ENCODE measurements around the gene LMOD2.

Gene LMOD2

DNA sequence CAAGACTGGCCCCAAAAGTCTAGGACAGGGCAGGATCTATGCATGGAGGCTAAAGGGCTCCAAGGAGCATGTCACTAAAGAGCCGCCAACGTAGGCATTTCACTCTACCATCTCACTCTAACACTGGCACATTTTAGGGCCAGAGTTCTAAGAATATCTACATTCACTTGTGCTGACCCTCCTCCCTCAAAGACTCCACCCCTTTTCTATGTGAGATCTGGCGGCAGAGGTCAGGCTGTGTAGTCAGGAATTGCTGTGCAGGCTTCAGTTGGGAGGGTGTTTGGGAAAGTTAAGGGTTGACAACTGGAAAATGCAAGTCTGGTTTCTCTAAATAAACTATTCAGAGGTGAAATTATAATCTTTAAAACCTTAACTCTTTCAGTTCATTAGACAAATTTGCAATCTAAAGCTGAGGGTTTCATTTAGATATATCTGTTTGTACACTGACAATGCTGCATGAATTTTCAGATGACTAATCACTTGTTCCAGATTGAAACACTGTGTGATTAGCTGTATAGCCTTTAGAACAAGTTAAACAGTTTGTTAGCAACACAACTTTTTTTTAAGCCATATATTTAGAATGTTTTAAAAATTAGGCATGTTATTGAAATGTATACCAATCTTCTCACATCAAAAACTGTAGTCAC is 18.2 kb downstream of the LMOD2 start:
- no peak for DNase-seq (ENCODE audit: low read depth)

DNA sequence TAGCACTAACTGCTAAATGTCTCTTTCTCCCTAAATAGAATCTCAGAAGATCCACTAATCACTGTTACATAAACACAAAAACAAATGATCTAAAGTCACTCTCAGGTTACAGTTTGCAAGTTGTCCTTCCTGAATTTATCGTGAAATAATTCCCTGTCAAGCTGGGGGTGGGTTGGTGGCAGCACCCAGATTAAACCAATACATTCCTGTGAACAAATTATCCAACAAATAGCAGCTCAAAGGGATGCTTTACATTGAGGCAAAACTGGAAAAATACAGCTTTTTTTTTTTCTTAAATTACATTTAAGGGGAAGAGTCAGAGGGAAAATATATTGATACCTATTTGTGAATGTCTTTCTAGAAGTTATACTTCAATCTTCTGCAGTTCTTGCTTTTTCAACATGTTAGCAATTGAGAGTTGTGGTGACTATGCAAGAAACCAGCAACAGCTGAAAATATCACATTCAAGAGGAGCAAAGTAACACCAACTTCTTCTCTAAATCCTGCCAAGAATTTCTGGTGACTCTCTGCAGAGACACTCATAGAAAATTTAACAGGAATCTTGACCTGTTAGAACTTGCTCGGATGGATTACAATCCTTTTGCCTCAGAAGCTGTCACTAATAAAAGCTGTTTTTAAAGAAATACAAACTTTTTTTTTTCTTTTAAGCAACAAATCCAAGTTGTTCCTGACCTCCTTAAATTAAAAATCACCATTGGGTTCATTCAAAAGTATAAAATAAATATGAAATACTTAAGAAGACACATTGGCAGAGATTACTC is 18.9 kb downstream of the LMOD2 start:
- DNase-seq (ENCODE audit: low read depth) = peak; percentile 38

DNA sequence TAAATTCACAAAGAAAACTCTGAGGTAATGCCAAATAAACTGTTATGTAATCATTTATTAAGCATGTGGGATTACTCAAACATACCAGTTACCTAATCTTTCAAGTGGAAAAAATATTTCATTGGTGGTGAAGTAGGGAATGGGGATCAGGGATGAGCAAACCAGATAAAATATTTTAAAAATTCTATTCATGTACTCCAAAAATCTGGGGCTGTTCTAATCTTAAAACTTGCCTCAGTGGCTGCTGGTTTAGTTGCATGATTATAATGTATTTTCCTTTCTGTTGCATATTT is 19.5 kb downstream of the LMOD2 start:
- DNase-seq (ENCODE audit: low read depth) = peak; percentile 62

DNA sequence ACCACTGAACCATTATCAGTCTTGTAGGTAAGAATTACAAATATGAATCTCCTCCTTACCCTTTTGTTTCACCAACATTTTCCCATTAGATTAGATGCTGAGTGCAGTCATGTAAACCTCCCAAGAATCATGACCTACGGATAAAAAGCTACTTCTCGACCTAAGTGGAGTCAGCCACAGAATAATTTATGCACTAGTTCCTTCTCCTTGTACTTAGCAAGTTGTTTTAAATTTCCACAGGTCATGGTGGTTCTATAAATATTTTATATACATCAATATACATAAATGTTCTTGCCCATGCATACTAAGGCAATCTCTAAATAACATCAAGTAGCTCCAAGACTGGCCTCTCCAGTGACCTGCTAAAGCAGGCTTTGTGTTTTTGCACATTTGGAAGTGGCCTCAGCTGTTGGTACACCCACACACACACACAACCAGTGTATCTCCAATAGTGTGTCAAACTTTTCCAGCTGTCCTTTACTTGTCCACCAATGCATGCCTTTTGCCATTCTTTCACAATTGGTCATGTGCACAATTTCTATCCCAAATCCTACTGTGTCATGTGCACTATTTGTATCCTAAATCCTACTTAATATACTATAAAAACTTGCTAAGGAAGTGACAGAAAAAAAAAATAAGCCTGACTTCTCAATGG is 21.5 kb downstream of the LMOD2 start:
- DNase-seq (ENCODE audit: low read depth) = no peak

DNA sequence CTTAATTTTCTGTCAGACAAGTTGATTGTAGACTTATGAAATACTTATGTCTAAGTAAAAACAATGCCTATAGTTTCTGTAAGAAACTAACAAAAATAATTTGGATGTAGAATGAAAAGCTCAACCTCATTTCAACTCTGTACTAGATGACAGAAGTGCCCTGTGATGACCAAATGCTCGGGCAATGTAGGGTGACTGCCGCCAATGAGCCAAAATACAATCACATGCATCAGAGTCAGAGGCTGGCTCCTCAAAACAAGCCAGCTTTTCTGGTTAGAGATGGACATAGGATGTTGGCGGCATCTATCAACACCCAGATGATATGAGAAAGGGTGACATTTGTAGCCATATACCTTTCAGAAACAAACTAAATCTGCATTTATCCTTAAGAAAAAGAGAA is 23.9 kb downstream of the LMOD2 start:
- DNase-seq (ENCODE audit: low read depth) = no peak

DNA sequence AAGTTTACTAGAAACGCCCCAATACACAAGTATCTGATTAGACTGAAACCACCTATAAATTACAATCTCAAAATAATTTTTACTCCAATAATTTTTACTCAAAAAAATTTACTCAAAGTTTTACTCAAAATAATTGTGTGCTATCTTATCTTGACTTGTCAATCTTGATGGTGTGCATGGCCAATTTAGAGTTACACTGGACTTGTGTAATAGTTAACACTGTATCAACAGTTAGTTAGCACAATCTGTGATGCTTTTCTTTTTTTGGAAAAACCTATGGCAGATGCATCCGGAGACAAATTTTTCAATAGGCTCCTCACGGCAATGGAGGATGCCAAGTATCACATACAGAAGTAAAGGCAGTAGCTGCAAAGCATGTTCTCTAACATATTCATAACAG is 24.9 kb downstream of the LMOD2 start:
- no peak for DNase-seq (ENCODE audit: low read depth)

DNA sequence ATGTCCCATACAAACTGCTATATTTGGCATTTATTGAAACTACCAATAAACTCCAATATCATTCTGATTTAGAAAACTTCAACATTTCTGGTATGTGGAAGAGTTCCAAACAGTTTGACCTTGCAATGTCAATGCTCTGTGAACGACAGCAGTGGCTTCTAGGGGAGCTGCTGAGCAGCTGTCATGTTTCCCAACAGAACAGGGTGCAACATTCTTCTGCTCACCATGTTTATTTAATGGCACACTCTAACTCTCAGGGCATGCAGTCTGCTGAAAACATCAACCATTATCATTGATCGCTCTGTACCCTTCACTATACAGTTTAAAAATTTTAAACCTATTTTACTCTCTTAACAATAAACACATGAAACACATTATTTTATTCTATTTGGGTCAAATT is 25.9 kb downstream of the LMOD2 start:
- DNase-seq (ENCODE audit: low read depth) = no peak

DNA sequence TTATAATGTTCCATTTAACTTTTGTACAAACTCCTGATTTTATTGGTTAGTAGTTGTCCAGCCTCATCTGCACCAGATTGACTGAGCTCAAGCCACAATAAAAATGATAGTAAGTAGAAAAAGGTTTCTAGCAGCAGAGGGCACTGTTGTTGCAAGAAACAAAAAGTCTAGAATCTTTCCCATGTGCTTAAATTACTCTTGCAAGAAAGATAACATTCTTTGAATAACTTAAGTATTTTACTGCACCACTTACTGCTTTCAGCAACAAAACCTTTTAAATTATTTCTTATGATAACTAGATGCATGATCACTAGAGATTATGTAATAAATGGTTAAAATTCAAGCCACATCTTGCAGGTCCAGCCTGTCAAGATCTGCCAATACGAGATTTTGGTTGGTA is 27.0 kb downstream of the LMOD2 start:
- DNase-seq (ENCODE audit: low read depth) = peak; percentile 78

DNA sequence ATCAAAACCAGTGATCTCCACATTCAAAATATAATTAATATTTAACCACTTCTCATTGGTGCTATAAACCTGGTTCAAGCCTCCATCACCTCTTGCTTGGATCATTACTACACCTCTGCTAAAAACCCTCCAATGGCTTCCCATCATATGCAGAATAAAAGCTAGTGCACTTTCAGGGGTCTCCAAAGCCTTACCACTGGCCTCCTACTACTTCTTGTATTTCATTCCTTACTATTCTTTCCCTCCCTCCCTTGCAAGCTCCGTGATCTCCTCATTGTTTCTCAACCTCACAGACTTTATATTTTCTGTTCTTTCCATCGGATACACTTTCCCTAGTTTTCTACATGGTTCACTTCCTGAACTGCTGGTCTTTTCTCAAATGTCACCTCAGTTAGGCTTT is 31.5 kb downstream of the LMOD2 start:
- DNase-seq (ENCODE audit: low read depth) = no peak

DNA sequence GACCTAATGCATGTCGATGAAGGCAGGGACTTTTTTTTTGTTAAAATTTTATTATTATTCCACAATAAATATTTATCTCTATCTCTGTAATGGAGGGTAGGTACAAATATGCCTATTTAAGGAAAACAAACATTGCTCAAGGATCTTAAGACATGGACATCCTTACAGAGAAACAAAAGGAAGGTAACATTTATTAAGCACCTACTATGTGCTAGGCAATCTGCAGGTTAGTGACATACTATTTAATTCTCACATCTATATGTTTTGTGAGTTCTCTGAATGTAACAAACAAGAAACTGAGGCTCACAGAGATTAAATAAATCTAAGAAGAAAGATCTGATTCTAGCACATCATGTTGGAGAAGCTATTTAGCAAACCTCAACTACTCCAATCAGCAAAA is 32.1 kb downstream of the LMOD2 start:
- no peak for DNase-seq (ENCODE audit: low read depth)

DNA sequence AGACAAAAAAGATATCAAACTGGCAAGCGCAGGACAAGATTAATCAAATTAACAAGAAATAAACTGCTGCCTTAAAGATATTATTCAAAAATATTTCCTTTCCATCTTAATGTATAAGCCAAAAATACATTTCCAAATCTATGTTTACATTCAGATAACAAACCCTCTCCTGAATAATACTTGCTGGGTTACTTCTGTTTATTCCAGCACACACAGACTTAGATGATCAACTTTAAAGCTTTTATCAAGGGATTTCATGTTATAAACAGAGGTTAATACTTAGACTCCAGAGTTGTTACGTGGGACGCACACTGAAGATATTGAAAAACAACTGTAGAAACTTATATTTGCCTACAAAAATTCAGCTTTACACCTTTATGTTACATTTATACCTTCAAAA is 33.6 kb downstream of the LMOD2 start:
- DNase-seq (ENCODE audit: low read depth) = no peak

DNA sequence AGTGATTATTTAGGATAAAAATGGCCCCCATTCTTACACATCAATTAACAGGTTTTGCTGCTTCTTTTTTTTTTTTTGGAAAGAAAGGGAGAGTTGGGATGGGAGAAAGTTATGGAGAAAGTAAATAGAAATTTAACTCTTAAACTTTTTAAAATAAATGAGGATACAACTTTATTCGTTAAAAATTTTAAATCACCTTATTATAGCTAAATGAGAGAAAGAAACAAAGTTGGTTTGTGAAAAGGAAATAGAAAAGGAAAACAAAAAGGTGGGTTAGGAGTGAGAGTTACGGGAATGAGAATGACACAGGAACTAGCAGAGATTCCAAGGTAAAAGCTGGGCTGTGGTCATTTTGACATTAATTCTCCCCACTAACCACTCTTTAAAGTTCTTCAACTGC is 34.9 kb downstream of the LMOD2 start:
- DNase-seq (ENCODE audit: low read depth) = no peak

DNA sequence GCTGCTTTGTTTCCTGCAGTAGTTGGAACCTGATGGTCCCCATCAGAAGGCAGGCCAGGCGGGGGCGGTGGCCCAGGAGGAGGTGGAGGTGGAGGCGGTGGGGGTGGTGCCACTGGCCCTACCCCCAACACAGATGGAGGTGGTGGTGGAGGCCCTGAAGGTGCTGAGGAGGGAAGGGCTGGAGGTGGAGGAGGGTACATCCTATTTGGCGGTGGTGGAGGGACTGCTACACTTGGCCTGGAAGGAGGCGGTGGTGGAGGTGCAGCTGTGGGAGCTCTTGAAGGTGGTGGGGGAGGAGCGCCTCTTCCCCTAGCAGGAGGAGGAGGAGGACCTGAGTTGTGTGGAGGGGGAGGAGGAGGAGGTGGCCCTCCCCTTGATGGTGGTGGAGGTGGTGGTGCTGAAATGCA is 36.8 kb downstream of the LMOD2 start:
- DNase-seq (ENCODE audit: low read depth) = no peak

DNA sequence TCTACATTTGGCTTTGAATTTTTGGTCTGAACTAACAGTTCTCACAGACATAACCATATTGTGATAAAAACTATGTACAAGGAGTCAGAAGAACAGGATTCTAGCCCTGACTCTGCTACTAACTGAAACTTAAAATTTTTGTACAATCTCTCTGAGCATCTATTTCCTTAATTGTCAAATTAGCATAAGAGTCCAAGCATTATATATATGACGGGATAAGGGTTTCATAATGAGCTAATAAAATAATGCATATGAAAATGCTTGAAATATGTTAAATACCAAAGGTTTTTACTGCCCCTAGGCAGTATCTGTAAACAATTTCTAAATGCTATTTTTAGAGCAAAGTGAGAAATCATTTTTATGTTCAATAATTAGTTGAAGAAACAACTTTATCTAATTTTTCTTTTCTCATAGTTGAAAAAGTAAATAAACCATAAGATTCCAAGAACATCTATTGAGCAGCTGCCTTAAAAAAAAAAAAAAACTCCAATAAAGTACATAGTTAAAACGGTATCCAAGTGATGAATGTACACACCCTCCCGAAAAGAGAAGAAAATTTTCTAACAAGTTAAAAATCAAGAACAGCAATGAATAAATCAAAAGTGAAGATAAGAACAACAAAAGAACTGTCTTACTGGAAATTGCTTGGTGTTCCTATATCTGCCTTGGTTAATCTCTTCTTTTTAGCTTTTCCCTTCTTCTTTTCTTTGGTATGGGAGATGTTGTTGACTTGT is 40.4 kb downstream of the LMOD2 start:
- no peak for DNase-seq (ENCODE audit: low read depth)

DNA sequence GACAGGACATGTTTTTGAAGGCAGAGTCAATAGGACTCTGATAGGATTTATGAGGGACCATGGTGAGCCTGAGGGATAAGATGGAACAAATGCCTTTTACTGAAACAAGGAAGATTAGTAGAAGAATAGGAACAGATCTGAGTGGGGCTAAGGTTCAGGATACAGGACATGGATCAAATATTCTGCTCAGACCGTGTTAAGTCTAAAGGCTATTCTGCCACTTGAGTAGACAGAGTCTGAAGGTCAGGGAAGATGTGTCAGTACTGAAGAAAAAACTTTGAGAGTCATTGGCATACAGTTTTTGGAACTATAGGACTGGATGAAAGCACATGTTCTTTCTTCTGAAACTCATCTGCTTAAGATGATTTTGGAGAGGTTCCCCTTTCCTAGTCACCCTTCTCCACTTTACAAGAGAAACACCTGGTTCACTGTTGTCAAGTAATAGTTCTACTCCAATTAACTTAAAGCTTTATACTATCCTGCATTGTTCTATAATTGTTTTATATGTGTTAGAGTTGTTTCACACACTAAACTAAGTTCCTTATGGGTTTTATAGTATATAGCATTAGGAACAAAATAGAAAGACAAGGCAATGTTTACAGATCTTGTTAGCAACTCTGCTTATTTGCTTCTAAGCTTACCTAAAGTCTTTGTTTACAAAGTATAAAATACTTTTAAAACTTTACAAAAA is 49.7 kb downstream of the LMOD2 start:
- DNase-seq (ENCODE audit: low read depth) = no peak

DNA sequence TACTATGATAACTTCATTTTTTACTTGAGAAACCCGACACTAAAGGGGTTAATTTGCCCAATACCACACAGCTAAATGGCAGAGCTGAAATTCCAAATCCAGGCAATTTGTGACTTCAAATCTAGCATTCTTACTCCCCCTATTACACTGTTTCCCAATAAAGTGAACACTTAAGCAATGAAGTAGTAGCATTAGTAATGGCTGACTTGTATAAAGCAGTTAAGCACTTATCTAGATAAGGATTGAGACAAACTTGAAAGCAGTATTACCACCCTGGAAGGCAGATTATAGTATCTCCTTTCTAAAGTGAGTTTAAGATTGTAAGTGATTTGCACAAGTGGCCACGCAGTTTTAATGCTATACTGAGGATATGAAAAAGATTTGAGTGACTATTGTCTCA is 53.9 kb downstream of the LMOD2 start:
- DNase-seq (ENCODE audit: low read depth) = peak; percentile 65

DNA sequence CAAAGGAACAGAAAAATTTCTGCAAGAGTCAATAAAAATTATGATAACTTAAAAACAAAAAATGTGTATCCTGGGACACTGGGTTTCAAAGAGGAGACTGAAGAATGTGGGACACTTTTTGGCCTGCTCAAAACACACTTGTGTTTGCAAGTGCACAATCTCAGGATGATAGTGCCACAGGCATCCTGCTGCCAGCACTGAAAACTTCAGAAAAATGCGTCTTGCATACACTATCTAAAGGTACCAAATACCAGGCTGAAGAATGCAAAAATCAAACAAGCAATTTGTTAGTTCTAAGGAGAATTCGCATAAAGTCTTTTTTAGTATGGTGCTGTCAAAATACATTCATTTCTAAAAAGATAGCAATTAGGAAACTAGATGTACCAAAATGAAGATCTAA is 55.0 kb downstream of the LMOD2 start:
- no peak for DNase-seq (ENCODE audit: low read depth)

DNA sequence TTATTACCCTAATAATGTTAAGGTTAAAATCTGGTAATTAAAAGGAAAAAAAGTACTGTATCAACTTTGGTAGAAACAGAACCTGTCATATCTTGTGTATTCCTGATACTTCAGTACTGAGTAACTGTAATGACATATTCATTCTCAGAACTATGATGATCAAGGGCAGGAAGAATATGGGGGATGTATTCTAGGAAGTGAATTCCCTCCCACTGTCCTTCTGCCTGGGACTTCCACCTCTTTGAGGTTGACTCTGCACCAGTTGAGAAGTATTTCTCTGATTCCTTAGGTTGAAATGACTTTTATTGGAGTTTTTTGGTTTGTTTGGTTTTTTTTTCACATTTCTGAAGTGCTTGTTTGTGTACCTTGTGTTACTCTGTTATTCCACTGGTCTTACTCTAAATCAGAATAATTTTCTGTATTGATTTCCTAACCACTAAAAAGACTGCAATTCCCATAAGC is 56.2 kb downstream of the LMOD2 start:
- no peak for DNase-seq (ENCODE audit: low read depth)

DNA sequence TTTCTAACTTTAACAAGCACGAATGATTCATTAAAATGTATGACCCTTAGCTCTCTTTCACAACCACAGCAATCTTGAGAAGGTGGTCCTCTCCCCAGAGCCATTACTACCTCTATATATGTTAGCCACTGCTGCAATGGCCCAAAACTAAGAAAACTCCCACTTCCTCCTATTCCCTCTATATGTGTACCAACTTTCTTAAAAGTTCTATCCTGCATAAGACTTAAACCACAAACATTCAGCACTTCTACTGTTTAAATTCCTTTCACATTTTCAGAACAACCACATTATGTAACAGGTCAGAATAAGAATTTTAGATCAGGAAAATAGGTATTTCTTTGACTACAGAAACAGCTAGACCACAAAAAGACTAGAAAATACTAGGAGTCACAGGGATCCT is 57.0 kb downstream of the LMOD2 start:
- DNase-seq (ENCODE audit: low read depth) = peak; percentile 83
